ENCODE measurements around the gene TDRD10. TPM values are rescaled to one million over a fixed set of nuclear protein-coding genes. Genes with fewer than 3 reads are reported as not detected.

The TDRD10 gene
- total and polyA plus RNA-seq, 2 donors (not counting 1 experiment from before 2014, with no cell fraction given): 0.06 TPM; not detected in 1

GRCh38 chr1:154483941-154484803, 17.8 kb upstream of the TDRD10 start:
- H3K27ac ChIP-seq (ENCODE audit: low read length in 2 of 2): no peak overlapping the region
- H3K4me1 ChIP-seq (ENCODE audit: control insufficient read depth in 2 of 2, insufficient read depth in 2 of 2, low read length in 2 of 2): no peaks in the 10 kb centered on the region
- no peaks in the 10 kb centered on the region for H3K4me1 Mint-ChIP-seq
- no peaks in the 10 kb centered on the region for H3K9me3 ChIP-seq (ENCODE audit: control extremely low read depth in 1 of 3, control insufficient read depth in 2 of 3, insufficient read depth in 1 of 3, low read length in 2 of 3)
- H4K20me1 ChIP-seq (ENCODE audit: control insufficient read depth, insufficient read depth, low read length, poor library complexity, severe bottlenecking): no peaks in the 10 kb centered on the region
- ChIA-PET POLR2A (interaction anchor here (0.6 kb wide), 1 partner anchor 489 kb away, joined by 16 read pairs; no protein-coding TSS in a partner anchor), CTCF (interaction anchor here (0.5 to 7.1 kb wide), 4 partner anchors 37 to 337 kb away, joined by 3 to 188 read pairs (median 4); no protein-coding TSS in a partner anchor)
- H3K79me2 ChIP-seq (ENCODE audit: control insufficient read depth, insufficient read depth, low read length): no peaks in the 10 kb centered on the region
- no peak overlapping the region for H3K27ac Mint-ChIP-seq
- H2AFZ ChIP-seq (ENCODE audit: insufficient read depth, low read depth, low read length, poor library complexity, severe bottlenecking): no peak overlapping the region
- WGBS (ENCODE audit: insufficient coverage): over 99% methylated on average over 11 of the region's 14 CpGs
- no peaks in the 10 kb centered on the region for H3K9me3 Mint-ChIP-seq (ENCODE audit: insufficient read depth)
- H3K27me3 ChIP-seq (replicated peaks in 1 of 4; ENCODE audit: control extremely low read depth in 1 of 4, control insufficient read depth in 3 of 4, insufficient read depth in 4 of 4, low read length in 3 of 4): no peaks in the 10 kb centered on the region
- H3K4me3 Mint-ChIP-seq: no peak overlapping the region
- ATAC-seq (ENCODE audit: low read depth): no peak
- no peak overlapping the region for H3K9ac ChIP-seq (ENCODE audit: low read length)
- no peak overlapping the region for H3K4me3 ChIP-seq (ENCODE audit: control extremely low read depth in 1 of 5, extremely low read depth in 1 of 5, insufficient read depth in 1 of 5, low read depth in 2 of 5, low read length in 4 of 5)
- DNase-seq: no peak
- peaks cover 4% of the 10 kb centered on the region for H3K27me3 Mint-ChIP-seq
- H3K4me2 ChIP-seq (replicated peaks; ENCODE audit: low read depth, low read length, poor library complexity, severe bottlenecking): no peak overlapping the region
- no peaks in the 10 kb centered on the region for H3K36me3 ChIP-seq (replicated peaks in 1 of 2; ENCODE audit: control extremely low read depth in 1 of 2, control insufficient read depth in 1 of 2, extremely low read depth in 1 of 2, insufficient read depth in 2 of 2, low read length in 1 of 2)
- intact Hi-C loops (cut with micrococcal nuclease): no loop called here
- no peak for TF ChIP-seq EZH2 (IDR thresholded peaks at IDR 0.05; ENCODE audit: borderline replicate concordance, insufficient read depth, low read depth, low read length, poor library complexity, severe bottlenecking)
- no peak for TF ChIP-seq CTCF (IDR thresholded peaks at IDR 0.05)

GRCh38 chr1:154485106-154485505, 16.9 kb upstream of the TDRD10 start:
- Histone ChIP-seq H3K4me2 (replicated peaks; ENCODE audit: low read depth, low read length, poor library complexity, severe bottlenecking) (no peak overlapping the region), H3K36me3 (replicated peaks in 1 of 2; ENCODE audit: control extremely low read depth in 1 of 2, control insufficient read depth in 1 of 2, extremely low read depth in 1 of 2, insufficient read depth in 2 of 2, low read length in 1 of 2) (no peaks in the 10 kb centered on the region), H3K79me2 (ENCODE audit: control insufficient read depth, insufficient read depth, low read length) (no peaks in the 10 kb centered on the region), H2AFZ (ENCODE audit: insufficient read depth, low read depth, low read length, poor library complexity, severe bottlenecking) (no peak overlapping the region), H4K20me1 (ENCODE audit: control insufficient read depth, insufficient read depth, low read length, poor library complexity, severe bottlenecking) (no peaks in the 10 kb centered on the region), H3K9me3 (ENCODE audit: control extremely low read depth in 1 of 3, control insufficient read depth in 2 of 3, insufficient read depth in 1 of 3, low read length in 2 of 3) (no peaks in the 10 kb centered on the region), H3K9ac (ENCODE audit: low read length) (no peak overlapping the region), H3K27ac (ENCODE audit: low read length in 2 of 2) (no peak overlapping the region), H3K4me3 (ENCODE audit: control extremely low read depth in 1 of 5, extremely low read depth in 1 of 5, insufficient read depth in 1 of 5, low read depth in 2 of 5, low read length in 4 of 5) (no peak overlapping the region), H3K27me3 (replicated peaks in 1 of 4; ENCODE audit: control extremely low read depth in 1 of 4, control insufficient read depth in 3 of 4, insufficient read depth in 4 of 4, low read length in 3 of 4) (no peaks in the 10 kb centered on the region), H3K4me1 (ENCODE audit: control insufficient read depth in 2 of 2, insufficient read depth in 2 of 2, low read length in 2 of 2) (no peaks in the 10 kb centered on the region)
- Mint-ChIP-seq H3K27me3 (peaks cover 4% of the 10 kb centered on the region), H3K4me3 (no peak overlapping the region), H3K4me1 (peaks cover 1% of the 10 kb centered on the region), H3K27ac (no peak overlapping the region), H3K9me3 (ENCODE audit: insufficient read depth) (no peaks in the 10 kb centered on the region)
- ChIA-PET POLR2A (no interaction called here), CTCF (interaction anchor here (1.2 to 7.1 kb wide), 4 partner anchors 14 to 275 kb away, joined by 3 to 188 read pairs (median 4); no protein-coding TSS in a partner anchor)
- intact Hi-C loops (cut with micrococcal nuclease): no loop called here
- DNase-seq (no peak), ATAC-seq (ENCODE audit: low read depth) (no peak)
- no peak for TF ChIP-seq EZH2 (IDR thresholded peaks at IDR 0.05; ENCODE audit: borderline replicate concordance, insufficient read depth, low read depth, low read length, poor library complexity, severe bottlenecking)
- TF ChIP-seq CTCF (IDR thresholded peaks at IDR 0.05): no peak
- 33% methylated on average over 4 of the region's 5 CpGs for WGBS (ENCODE audit: insufficient coverage)

Measured in B cell (primary cell).